ENCODE data around the gene INTS3. TPM values are rescaled to one million over a fixed set of nuclear protein-coding genes. Genes with fewer than 3 reads are reported as not detected.
"Not testable (repeated sequence)": the region's sequence is repeated elsewhere in the genome, so short reads cannot be mapped to it uniquely, and the experiment has no call there.

The INTS3 gene
- total and polyA plus RNA-seq, 2 donors (not counting 3 experiments of a cell fraction or from before 2014, with no cell fraction given) = 61.9 to 63.1 TPM

DNA sequence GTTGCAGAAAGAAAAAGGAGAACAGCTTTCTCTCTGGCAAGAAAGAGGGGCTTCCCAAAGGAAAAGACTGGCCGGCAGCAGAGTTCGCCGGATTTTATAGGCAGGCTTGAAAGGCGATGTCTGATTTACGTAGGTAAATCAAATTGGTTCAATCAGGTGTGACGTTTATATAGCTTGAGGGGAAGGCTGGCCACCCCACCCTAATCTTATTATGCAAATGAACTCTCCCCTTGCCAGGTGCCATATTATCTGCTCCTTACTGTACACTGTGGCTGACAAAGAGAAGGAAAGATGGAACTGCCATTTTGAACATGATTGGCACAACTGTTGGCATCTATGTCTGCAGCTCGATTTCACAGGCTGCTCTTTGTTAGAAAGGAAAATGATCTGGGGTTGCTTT, 16.8 kb upstream of the INTS3 start:
- H3K27ac ChIP-seq (ENCODE audit: insufficient read depth, low read depth, low read length) = no peak overlapping the region
- H3K9me1 ChIP-seq (replicated peaks; ENCODE audit: control insufficient read depth, extremely low read depth, insufficient read depth, low read length) = no peaks in the 10 kb centered on the region
- H3K4me1 ChIP-seq (ENCODE audit: control insufficient read depth, extremely low read depth, insufficient read depth, low read length) = no peaks in the 10 kb centered on the region
- H2AFZ ChIP-seq (ENCODE audit: low read depth, low read length) = no peak overlapping the region
- FAIRE-seq = no peak
- CTCF ChIA-PET = no interaction called here
- H3K9ac ChIP-seq (replicated peaks; ENCODE audit: extremely low read depth, insufficient read depth, low read length) = no peak overlapping the region
- no peak overlapping the region for H3K4me3 ChIP-seq (replicated peaks in 1 of 3; ENCODE audit: insufficient read depth in 1 of 3, low read depth in 1 of 3, low read length in 3 of 3)
- no peaks in the 10 kb centered on the region for H3K9me3 ChIP-seq (replicated peaks; ENCODE audit: control insufficient read depth, insufficient read depth, low read length)
- intact Hi-C loops (cut with micrococcal nuclease) = no loop called here
- no peaks in the 10 kb centered on the region for H4K20me1 ChIP-seq (replicated peaks; ENCODE audit: control insufficient read depth, extremely low read depth, insufficient read depth, low read length)
- BruUV-seq (replicated peaks) = no TSS peak
- TF ChIP-seq EZH2 (IDR thresholded peaks at IDR 0.05; ENCODE audit: borderline replicate concordance, low read depth, low read length, severe bottlenecking) (no peak), MYC (IDR thresholded peaks at IDR 0.05; ENCODE audit: low read depth, low read length) (no peak), POLR2AphosphoS5 (IDR thresholded peaks at IDR 0.05; ENCODE audit: insufficient read depth, low read depth, low read length) (no peak), POLR2A (IDR thresholded peaks at IDR 0.05; ENCODE audit: low read depth, low read length) (no peak), FOS (IDR thresholded peaks at IDR 0.05; ENCODE audit: borderline replicate concordance, insufficient read depth, low read length) (no peak), GATA2 (IDR thresholded peaks at IDR 0.05; ENCODE audit: insufficient read depth, insufficient read length, low read depth, low read length) (no peak), JUN (IDR thresholded peaks at IDR 0.05; ENCODE audit: borderline replicate concordance, insufficient read depth, insufficient read length, low read depth) (no peak)
- TF ChIP-seq, protein P1, sequence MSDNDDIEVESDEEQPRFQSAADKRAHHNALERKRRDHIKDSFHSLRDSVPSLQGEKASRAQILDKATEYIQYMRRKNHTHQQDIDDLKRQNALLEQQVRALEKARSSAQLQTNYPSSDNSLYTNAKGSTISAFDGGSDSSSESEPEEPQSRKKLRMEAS (IDR thresholded peaks at IDR 0.05; ENCODE audit: insufficient read depth, insufficient read length) = no peak
- TF ChIP-seq, protein P2, sequence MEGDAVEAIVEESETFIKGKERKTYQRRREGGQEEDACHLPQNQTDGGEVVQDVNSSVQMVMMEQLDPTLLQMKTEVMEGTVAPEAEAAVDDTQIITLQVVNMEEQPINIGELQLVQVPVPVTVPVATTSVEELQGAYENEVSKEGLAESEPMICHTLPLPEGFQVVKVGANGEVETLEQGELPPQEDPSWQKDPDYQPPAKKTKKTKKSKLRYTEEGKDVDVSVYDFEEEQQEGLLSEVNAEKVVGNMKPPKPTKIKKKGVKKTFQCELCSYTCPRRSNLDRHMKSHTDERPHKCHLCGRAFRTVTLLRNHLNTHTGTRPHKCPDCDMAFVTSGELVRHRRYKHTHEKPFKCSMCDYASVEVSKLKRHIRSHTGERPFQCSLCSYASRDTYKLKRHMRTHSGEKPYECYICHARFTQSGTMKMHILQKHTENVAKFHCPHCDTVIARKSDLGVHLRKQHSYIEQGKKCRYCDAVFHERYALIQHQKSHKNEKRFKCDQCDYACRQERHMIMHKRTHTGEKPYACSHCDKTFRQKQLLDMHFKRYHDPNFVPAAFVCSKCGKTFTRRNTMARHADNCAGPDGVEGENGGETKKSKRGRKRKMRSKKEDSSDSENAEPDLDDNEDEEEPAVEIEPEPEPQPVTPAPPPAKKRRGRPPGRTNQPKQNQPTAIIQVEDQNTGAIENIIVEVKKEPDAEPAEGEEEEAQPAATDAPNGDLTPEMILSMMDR (IDR thresholded peaks at IDR 0.05; ENCODE audit: extremely low read depth in 1 of 2, insufficient read depth in 1 of 2, low read depth in 1 of 2, low read length in 2 of 2) = no peak
- no peaks in the 10 kb centered on the region for H3K36me3 ChIP-seq (ENCODE audit: control insufficient read depth in 2 of 2, extremely low read depth in 1 of 2, insufficient read depth in 2 of 2, low read length in 2 of 2)
- POLR2A ChIA-PET = no interaction called here
- no peak for DNase-seq (ENCODE audit: low read depth, low spot score)
- no peaks in the 10 kb centered on the region for H3K79me2 ChIP-seq (ENCODE audit: control insufficient read depth, insufficient read depth, low read length)
- dilution Hi-C loops (cut with MboI; ENCODE audit: extremely low pct_ligation_motif_present, low sequenced_read_pairs) = no loop called here
- H3K27me3 ChIP-seq (ENCODE audit: control insufficient read depth in 2 of 2, insufficient read depth in 2 of 2, low read length in 2 of 2) = peaks cover 0 to 2% of the 10 kb centered on the region in 2 experiments
- H3K4me2 ChIP-seq (ENCODE audit: insufficient read depth, low read length) = no peak overlapping the region

DNA sequence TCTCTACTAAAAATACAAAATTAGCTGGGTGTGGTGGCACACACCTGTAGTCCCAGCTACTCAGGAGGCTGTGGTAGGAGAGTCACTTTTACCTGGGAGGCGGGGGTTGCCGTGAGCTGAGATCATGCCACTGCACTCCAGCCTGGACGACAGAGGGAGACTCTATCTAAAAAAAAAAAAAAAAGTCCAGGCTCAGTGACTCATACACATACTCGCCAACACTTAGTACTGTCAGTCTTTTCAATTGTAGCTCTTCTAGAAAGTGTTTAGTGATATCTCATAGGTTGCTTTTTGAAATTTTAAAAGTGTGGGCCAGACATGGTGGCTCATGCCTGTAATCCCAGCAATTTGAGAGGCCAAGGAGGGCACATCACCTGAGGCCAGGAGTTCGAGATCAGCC, 11.6 kb upstream of the INTS3 start:
- H3K4me1 ChIP-seq (ENCODE audit: control insufficient read depth, extremely low read depth, insufficient read depth, low read length); dilution Hi-C loops (cut with MboI; ENCODE audit: extremely low pct_ligation_motif_present, low sequenced_read_pairs); POLR2A ChIA-PET; H4K20me1 ChIP-seq (replicated peaks; ENCODE audit: control insufficient read depth, extremely low read depth, insufficient read depth, low read length); H3K9ac ChIP-seq (replicated peaks; ENCODE audit: extremely low read depth, insufficient read depth, low read length); DNase-seq (ENCODE audit: low read depth, low spot score); H3K79me2 ChIP-seq (ENCODE audit: control insufficient read depth, insufficient read depth, low read length); BruUV-seq (replicated peaks); H3K27ac ChIP-seq (ENCODE audit: insufficient read depth, low read depth, low read length); intact Hi-C loops (cut with micrococcal nuclease); H3K36me3 ChIP-seq (ENCODE audit: control insufficient read depth in 2 of 2, extremely low read depth in 1 of 2, insufficient read depth in 2 of 2, low read length in 2 of 2); H3K9me3 ChIP-seq (replicated peaks; ENCODE audit: control insufficient read depth, insufficient read depth, low read length); H3K27me3 ChIP-seq (ENCODE audit: control insufficient read depth in 2 of 2, insufficient read depth in 2 of 2, low read length in 2 of 2); H2AFZ ChIP-seq (ENCODE audit: low read depth, low read length); H3K9me1 ChIP-seq (replicated peaks; ENCODE audit: control insufficient read depth, extremely low read depth, insufficient read depth, low read length); H3K4me2 ChIP-seq (ENCODE audit: insufficient read depth, low read length); H3K4me3 ChIP-seq (replicated peaks in 1 of 3; ENCODE audit: insufficient read depth in 1 of 3, low read depth in 1 of 3, low read length in 3 of 3): not testable (repeated sequence)
- CTCF ChIA-PET = interaction anchor here (1.2 to 1.6 kb wide), 2 partner anchors 12 to 24 kb away, joined by 3 to 7 read pairs; partner anchors contain the start of gene INTS3
- FAIRE-seq = peak; percentile 4
